Measurements from ENCODE around the gene GIGYF2.

GIGYF2 gene

DNA sequence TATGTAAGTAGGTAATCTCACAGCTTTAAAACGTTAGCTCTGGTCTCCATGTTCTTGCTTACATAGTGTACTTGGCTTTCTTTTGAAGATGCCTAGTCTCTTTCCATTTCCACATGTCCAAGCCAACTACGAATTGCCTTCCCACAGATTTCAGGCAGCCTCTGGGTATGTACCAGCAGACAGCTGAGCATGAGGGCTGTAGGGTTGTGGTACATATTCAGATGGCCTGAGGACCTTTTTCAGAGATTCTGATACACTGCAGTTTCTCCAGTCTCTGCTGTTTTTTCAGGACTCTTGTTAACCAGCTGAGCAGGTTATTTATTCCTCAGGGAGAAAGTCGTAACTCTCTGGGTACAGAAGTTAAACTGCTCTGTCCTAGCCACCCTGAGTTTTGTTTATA is 82.3 kb downstream of the GIGYF2 start:
- TF ChIP-seq REST (IDR thresholded peaks at IDR 0.05; ENCODE audit: insufficient read depth in 1 of 2, low read depth in 2 of 2, low read length in 2 of 2), result no peak
- TF ChIP-seq SIN3A (IDR thresholded peaks at IDR 0.05; ENCODE audit: borderline replicate concordance, insufficient read depth, low read length), result no peak
- TF ChIP-seq FOXP2 (optimal IDR thresholded peaks at IDR 0.05; ENCODE audit: borderline replicate concordance, extremely low read depth, extremely low read length, insufficient read depth), result no peak
- TF ChIP-seq POLR2AphosphoS5 (IDR thresholded peaks at IDR 0.05; ENCODE audit: low read depth, low read length), result no peak
- TF ChIP-seq TAF1 (IDR thresholded peaks at IDR 0.05; ENCODE audit: borderline replicate concordance, insufficient read depth, low read length), result no peak

DNA sequence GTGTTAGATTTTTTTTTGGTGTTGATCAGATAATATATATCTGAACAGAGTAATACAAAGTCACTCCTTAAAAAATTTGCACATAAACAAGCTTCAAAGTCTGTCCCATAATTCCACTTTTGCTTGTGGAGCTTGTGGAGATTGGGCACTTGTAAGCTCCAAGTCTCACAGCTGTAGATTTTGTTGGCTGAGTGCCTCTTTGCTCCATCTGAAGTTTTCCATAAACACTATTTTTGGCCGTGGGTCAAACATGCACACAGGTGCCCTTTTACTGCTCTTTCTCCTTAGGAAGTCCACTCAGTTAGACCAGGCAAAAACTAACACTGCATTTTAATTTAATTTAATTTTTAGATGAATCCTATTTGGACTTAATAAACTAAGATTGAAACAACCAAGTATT is 82.8 kb downstream of the GIGYF2 start:
- no peak for TF ChIP-seq FOXP2 (optimal IDR thresholded peaks at IDR 0.05; ENCODE audit: borderline replicate concordance, extremely low read depth, extremely low read length, insufficient read depth)
- no peak for TF ChIP-seq REST (IDR thresholded peaks at IDR 0.05; ENCODE audit: insufficient read depth in 1 of 2, low read depth in 2 of 2, low read length in 2 of 2)
- no peak for TF ChIP-seq SIN3A (IDR thresholded peaks at IDR 0.05; ENCODE audit: borderline replicate concordance, insufficient read depth, low read length)
- no peak for TF ChIP-seq POLR2AphosphoS5 (IDR thresholded peaks at IDR 0.05; ENCODE audit: low read depth, low read length)
- no peak for TF ChIP-seq TAF1 (IDR thresholded peaks at IDR 0.05; ENCODE audit: borderline replicate concordance, insufficient read depth, low read length)

DNA sequence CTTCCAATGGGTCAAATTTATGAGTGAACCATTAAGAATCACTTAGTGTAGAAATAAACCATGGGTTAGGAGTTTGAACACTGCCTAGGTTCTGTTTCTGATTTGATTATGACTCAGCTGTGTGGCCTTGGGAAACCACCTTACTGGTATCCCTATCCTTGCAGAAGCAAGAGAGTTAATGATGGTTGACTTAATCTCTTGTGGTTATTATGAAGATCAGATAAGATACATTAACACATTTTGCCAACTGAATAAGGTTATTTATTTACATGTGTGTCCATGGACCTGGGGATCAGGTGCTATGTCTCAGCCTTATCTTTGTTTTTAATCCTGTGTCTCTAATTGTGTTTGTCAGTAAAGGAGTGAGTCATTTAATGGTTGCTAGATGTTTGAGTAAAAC is 84.6 kb downstream of the GIGYF2 start:
- TF ChIP-seq REST (IDR thresholded peaks at IDR 0.05; ENCODE audit: insufficient read depth in 1 of 2, low read depth in 2 of 2, low read length in 2 of 2) (no peak), FOXP2 (optimal IDR thresholded peaks at IDR 0.05; ENCODE audit: borderline replicate concordance, extremely low read depth, extremely low read length, insufficient read depth) (no peak), POLR2AphosphoS5 (IDR thresholded peaks at IDR 0.05; ENCODE audit: low read depth, low read length) (no peak), TAF1 (IDR thresholded peaks at IDR 0.05; ENCODE audit: borderline replicate concordance, insufficient read depth, low read length) (no peak), SIN3A (IDR thresholded peaks at IDR 0.05; ENCODE audit: borderline replicate concordance, insufficient read depth, low read length) (no peak)

- TF ChIP-seq SIN3A (IDR thresholded peaks at IDR 0.05; ENCODE audit: borderline replicate concordance, insufficient read depth, low read length) (no peak), FOXP2 (optimal IDR thresholded peaks at IDR 0.05; ENCODE audit: borderline replicate concordance, extremely low read depth, extremely low read length, insufficient read depth) (no peak), POLR2AphosphoS5 (IDR thresholded peaks at IDR 0.05; ENCODE audit: low read depth, low read length) (no peak), TAF1 (IDR thresholded peaks at IDR 0.05; ENCODE audit: borderline replicate concordance, insufficient read depth, low read length) (no peak), REST (IDR thresholded peaks at IDR 0.05; ENCODE audit: insufficient read depth in 1 of 2, low read depth in 2 of 2, low read length in 2 of 2) (no peak)
These were observed 86.1 kb downstream of the GIGYF2 start for GRCh38 chr2:232783278-232783677.

- no peak for TF ChIP-seq FOXP2 (optimal IDR thresholded peaks at IDR 0.05; ENCODE audit: borderline replicate concordance, extremely low read depth, extremely low read length, insufficient read depth)
- TF ChIP-seq POLR2AphosphoS5 (IDR thresholded peaks at IDR 0.05; ENCODE audit: low read depth, low read length), result no peak
- no peak for TF ChIP-seq TAF1 (IDR thresholded peaks at IDR 0.05; ENCODE audit: borderline replicate concordance, insufficient read depth, low read length)
- TF ChIP-seq SIN3A (IDR thresholded peaks at IDR 0.05; ENCODE audit: borderline replicate concordance, insufficient read depth, low read length), result no peak
- no peak for TF ChIP-seq REST (IDR thresholded peaks at IDR 0.05; ENCODE audit: insufficient read depth in 1 of 2, low read depth in 2 of 2, low read length in 2 of 2)
These were observed 90.7 kb downstream of the GIGYF2 start for GRCh38 chr2:232787806-232788205.

Data from PFSK-1 (cell line).